DMS 273 treated with DMSO at 0.1 percent for 48 hours (cell line): ENCODE measurements around the gene LINGO1.

Experiments used
- DNase-seq: peaks from one replicate; lab custom pipeline; 2025; lab: John Stamatoyannopoulos, UW

Gene LINGO1

DNA sequence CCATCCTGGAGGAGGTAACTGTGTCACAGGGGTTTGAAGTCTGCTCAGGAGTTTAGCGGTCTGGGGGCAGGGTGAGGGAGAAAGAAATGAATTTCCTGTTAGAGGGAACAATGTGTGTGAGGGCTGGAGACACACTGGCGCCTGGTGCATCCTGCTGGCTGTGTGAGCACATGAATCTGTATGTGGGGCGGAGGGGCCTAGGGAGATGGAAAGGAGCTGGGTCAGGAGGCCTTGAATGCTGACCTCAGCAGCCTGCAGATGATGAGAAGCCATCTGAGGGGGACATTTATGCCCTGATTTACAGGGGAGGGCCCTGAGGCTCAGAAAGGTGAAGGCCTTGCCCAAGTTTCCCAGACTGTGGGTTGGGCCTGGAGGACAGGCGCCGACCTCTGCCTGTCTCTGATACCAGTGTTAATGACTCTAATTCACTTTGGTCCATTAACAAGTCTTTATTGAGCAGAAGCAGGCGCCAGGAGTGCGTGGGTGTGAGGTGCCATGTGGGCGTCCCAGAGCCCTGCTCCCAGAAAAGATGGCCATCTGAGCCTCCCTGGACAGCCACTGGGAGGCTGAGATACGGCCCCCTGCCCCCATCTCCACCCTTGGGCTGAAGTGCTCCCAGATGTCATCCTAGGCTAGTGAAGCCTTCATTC is 34.8 kb downstream of the LINGO1 start:
- DNase-seq, result no peak

DNA sequence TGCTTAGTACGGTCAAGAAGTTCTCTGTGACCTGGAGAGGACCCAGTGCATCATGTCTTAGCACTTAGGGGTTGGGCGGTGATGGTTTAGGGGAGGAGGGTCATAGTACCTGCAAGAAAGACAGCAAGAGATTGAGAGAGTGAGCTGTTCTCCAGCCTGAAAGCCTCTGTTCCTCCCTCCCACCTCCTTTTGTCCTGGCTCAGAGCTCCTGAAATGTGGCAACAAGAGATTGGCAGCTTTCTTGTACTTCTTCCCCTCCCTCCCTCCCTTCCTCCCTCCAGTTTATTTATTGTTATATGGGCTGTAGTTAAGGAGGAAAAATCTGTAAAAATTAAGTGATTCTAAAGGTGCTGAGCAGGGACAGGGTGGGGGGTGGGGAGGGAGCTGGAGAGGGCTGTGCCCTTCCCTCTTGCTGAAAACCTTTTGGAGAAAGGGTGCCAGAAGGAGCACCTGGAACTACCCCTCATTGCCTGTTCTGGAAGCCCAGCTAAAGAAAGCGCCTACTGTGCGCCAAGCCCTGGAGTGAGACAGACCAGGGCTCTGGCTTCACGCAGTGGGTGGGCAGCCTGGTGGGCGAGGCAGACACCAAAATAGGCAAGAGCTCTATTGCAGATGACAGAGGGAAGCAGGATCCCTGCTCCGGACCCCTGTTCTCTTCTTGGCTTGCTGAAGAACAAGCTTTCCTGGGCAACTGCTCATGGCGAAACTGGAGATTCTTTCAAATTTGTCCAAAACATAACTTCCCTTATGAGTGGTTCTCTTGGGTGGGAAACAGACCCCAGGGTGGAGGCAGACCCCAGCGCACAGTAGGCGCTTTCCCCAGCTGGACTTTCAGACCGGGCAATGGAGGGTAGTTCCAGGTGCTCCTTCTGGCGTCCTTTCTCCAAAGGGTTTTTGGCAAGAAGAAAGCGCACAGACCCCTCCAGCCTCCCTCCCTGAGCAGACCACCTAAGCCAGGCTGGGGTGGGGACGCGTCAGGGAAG is 35.6 kb downstream of the LINGO1 start:
- no peak for DNase-seq

DNA sequence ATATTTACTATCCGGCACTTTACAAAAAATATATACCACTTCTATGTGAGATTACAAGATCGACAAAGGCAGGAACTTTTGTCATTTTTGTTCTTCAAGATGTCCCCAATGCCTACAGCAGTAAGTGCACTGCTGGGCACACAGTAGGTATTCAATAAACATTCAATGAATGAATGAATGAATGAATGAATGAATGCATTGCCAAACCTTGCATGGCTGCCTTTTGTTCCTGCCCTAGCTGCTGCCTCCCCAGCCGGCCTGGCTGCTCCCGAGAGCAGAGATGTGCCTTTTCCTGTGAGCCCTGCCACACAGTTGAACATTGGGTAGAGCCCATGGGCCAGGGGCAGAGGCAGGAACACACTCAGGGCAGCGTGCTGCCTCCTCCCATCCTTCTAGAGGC is 37.5 kb downstream of the LINGO1 start:
- no peak for DNase-seq

DNA sequence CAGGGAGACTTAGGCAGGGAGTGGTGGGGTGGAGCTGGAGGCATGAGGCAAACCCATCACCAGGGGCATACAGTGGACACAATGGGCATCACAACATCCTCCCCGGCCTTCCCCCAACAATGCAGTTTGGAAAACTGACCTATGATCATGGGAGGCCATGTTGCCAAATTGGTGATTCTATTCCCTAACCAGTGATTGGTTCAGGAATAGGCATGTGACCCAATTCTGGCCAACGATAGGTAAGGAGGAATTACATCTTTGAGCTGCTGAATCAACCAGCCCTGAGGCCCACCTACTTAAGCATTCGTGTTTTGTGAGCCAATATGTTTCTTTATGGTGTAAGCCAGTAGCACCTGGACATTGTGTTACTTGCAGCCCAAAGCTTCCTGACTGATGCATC is 40.0 kb downstream of the LINGO1 start:
- no peak for DNase-seq

DNA sequence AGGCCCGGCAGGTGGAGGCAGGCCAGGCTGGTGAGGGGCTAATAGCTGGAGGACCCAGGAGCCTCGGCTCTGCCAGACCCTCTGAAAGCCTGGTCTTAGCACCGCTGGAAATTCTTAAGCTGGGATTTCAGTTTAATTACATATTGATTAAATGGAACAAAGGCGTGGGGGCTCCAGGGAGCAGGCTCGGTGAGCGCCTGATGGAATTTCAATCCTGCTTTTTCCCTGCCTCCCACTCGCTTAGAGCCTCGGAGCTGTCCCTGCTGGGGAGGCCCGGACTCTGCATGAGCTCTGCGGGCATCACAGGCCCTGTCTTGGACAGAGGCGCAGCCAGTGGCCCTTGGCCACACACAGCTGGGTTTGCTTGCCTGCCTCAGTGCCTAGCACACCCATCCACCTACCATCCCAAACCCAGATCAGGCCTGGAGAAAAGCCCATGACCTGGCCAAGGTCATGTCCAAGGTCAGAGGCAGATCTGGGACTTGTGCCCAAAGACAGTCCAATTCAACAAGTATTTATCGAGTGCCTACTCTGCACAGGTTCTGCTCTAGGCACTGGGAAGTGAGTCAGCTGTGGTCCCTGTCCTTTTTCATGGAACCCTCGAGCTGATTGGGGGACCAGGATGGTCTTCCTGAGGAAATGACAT is 40.6 kb downstream of the LINGO1 start:
- no peak for DNase-seq

DNA sequence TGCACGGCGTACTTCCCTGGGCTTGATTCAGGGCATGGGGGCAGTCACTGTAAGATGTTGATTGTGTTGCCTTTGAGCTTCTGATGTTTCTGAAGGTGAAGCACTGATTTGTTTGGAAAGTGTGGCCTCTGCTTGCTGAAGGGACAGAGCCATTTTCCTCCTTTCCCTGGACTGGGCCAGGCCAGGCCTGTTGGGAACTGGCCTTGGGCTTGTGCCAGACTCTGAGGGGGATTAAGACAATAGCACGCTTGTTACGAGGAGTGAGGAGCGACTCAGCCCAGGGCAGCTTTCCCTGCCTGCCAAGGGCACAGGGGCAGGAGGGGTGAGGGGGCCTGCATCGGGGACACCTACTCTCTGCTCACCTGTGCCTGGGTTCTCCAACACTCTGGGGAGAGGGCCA is 42.9 kb downstream of the LINGO1 start:
- DNase-seq, result no peak

DNA sequence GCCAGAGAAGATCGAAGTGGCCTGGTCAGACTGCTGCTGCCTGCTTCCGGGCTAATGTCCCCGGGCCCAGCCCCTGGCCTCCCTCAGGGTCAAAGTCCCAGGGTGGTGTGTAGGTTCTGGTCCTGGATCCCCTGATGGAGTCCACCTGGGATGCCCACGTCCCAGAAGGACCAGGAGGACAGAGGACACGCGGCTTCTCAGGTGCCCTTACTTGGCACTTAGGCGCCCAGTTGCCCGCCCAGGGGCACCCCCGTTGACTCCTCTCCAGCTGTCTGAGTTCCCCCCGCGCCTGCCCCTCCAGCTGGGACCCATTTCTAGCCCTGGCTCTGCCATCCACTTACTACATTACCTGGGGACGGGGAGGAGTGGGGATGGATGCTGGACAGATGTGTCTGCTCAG is 44.6 kb downstream of the LINGO1 start:
- no peak for DNase-seq

DNA sequence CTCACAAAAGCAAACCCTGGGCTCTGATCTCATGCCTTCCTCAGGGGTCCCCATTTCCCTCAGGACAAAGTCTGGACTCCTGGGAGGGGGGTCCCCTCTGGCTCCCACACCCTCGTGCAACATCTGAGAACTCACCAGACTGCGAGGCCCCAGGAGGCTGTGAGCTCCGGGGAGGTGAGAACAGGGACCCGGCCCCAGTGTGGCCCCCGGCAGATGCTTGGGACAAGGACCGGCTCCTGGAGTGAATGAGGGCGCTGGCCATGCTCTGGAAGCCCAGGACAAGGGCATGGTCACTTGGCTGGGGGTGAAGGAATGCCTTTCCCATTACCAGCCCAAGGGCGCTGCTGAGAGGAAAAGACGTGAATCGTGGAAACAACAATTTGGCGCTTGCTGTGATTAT is 48.0 kb downstream of the LINGO1 start:
- no peak for DNase-seq

DNA sequence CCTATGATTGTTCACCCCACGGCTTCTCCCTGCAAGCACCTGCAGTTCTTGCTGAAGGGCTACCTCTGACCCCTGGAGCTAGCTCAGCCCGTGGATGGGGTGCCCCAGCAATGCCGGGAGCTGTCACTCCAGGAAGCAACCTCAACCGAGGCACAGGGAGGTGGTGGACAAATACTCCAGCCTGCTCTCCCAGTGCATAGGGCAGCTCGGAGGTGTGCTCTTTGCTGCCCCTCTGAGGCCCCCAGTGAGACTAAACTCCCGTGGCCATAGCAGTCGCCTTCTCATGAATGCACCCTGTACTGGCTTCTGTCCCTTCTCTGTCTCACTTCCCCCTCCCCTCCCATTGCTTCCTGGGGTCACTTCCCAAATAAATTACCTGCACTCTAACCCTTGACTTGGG is 48.5 kb downstream of the LINGO1 start:
- DNase-seq, result no peak

DNA sequence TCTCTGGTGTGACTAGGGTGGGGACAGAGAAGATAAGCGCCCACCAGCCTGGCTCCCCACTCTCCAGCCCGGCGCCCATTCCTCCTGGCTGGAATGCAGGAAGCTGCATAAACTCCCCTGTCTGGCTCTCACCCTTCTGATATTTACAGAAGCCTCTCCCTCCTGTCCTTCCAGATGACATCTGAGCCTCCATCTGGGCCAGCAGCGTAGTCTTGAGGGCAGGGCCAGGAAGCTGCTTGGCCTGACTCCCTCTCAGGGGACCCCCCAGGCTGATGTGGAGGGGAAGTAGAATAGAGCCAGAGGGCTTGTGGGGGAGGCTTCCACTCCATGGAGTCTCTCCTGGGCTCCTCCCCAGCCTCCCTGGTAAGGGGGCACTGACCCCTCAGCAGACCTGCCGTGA is 49.9 kb downstream of the LINGO1 start:
- no peak for DNase-seq

DNA sequence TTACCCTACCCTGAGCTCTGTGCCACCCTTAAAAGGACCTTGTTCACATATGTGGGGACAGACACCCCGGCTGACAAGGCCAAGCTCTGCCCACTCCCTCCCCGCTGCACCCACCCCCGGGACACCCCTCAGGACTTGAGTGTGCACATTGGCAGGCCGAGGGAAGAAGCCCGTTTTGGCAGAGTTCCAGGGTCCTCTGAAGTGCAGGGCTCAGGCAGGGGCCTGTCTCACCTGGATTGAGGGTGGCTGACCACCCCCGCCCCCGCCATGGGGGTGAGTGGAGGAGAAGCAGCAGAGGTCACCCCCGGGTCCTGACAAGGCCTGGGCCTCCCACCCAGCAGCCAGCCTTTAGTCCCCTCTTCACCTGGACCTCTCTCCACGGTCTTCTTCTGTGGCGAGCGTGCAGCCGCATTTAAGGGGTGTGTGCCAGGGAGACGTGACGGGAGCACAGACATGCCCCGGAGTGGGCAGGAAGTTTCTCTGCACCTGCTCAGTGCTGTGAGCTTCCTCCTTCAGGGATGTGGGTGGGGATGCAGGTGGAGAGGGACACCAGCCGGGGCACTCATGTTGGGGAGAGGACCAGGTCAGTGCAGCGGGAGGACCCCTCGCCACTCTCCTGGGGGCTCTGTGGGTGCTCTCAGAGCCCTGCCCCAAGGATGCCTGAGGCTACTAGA is 50.7 kb downstream of the LINGO1 start:
- DNase-seq, result no peak

DNA sequence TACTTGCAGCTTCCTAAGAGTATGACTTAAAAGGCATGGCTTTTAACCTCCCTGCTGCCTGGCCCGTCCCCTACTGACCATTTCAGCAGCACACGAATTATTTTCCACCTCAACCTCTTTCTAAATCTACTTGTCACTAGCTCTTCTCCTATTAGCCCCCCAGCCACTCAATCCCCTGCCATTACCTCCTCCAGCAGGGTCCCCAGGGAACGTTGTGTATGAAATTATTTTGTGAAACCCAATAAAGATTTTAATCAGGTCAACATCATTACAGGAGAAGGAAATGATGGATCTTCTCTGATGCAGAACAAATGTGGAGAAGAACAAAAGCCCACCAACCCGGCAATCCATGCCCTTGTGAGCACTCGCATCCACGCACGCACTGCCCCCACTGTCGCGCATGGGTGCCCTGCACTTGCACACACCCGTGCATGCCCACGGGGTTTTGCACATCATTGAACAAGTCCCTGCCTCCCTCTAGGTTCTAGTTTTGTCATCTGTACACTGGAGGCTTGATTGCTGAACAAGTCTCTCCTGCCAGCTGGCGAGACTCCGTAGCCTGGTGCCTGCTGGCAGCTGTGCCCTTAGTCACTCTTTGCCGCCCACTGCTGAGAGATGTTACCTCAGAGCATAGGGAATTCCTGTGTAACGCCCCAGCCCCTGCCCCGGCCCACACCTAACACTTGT is 51.6 kb downstream of the LINGO1 start:
- DNase-seq, result peak; percentile 31

DNA sequence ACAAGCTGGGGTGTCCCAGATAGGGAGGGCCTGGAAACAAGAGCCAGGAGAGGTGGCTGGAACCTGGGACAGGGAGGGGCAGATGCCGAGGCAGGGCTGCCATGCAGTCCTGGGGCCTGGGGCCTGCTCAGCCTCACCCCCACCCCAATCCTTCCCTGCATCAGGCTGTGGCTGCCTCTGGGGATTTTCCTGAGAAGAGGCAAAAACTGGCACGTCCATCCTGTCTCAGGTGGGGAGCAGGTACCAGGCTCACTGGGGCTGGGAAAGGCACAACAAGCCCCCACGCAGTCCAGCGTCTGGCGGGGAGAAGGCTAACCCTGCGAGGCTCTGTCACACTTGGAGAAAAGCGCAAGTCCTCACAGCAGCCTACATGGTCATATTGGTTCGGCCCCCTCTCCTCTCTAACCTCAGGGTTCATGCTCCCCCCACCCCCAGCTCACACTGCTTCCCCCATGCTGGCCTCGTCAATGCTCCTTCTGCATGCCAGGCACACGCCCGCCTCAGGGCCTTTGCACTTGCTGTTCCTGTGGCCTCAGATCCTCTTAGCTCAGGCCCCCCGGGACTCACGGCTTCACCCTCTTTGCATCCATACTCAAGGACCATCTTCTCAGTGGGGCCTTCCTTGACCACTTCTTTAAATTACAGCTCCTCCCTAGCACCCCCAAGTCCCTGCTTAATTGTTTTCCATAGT is 53.1 kb downstream of the LINGO1 start:
- no peak for DNase-seq

DNA sequence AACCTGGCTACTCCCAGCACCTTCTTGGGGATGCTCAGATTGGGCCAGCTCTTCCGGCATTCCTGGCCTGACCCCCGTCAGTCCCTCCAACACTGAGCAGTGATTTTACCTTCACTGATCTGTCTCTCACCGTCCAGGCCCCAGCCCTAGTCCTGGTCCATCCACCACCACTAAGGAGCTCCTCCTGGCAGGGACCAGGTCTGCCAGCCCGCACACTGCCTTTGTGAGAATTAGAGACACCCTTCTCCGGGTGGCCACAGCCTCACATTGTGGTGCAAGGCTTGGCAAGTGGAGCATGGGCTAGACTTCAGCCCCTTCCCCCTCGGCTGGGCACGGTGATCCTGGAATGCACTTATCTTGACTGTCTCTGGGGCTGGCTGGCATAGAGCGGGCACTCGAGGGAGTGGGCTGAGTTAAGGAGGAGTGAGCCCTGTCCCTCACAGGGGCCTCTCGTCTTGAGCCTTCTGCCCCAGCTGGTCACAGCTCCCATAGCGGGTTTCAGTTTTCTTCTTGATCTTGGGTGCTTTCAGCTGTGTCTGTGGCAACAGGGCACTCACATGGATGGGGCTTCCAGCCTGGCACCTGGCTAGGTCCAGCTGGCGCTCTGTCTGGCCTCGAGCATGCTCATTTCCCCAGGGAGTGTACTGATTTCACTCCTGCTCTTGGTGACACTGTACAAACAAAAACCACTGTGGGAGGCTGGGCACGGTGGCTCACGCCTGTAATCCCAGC is 53.9 kb downstream of the LINGO1 start:
- peak; percentile 18 for DNase-seq

DNA sequence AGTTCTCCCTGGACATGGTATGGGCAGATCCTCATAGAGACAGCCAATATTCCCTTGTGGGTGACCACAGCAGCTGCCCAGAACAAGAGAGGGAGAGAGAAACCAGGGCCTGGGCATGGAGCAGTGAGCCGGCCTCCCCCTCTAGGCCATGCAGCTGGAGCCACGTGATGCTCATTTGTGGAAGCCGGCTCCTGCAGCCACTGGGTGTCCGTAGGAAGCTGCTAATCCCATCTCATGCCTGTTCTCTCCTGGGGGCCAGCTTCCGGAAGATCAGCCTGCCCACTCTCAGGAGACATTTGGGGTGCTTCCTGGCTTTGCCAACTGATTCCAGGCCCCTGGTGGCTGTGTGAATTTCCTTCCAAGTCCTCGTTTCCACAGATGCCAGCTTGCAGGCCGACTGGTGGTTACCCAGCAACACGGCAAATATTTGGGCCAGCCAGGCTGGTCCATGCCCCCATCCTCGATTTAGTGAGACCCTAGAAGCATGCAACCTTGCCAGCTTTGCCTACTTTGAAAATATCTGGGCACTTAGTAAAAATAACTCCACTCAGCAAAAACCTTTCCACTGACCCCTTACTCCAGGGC is 55.3 kb downstream of the LINGO1 start:
- DNase-seq, result no peak

DNA sequence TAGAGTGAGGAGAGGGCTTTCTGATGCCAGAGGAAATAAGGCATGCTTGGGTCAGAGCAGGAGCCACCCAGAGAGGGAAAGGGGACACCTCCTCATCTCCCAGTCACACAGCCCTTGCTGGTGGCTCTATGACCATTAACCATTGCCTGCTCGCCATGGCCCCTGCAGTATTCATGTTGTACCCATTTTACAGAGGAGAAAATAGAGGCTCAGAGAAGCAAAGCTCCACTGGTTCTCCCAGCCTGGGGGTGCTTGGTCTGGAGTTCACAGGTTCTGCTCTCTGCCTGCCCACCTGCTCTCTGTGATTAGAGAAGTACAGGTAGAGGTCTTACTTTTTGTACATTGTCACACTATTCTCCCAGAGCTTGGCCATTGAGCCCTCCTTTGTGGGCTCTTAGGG is 56.2 kb downstream of the LINGO1 start:
- DNase-seq, result no peak

DNA sequence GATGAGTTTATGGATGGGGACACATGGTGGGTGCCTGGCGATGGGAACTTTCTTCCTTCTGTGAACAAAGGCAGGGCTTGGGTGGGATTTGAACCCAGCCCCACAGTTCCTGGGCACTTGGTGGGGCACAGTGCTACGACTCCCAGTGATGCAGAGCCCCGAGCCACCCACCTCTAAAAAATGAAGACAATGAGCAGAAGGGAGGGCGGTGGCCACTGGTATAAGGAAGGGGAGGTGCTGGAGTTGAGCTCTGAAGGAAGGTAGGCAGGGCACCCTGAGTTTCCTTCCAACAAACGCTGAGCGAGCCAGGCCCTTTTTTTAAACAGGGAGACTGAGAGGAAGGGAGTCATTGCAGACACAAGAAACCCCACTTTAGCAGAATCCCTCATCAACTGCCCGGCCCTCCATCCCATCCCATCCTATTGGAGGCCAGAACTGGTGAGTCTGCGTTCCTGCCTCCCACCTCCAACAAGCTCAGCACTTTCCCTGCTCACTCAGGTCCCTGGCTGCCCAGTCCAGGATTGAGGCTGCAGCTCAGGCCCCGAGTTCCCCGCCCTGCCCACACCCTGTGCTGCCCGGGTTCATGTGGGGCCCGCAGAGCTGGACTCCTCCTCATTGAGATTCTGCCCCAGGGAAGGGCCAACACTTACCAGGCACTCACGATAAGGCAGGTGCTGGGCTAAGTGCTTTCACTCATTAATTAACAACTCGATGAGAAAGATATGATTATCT is 57.3 kb downstream of the LINGO1 start:
- DNase-seq, result no peak

DNA sequence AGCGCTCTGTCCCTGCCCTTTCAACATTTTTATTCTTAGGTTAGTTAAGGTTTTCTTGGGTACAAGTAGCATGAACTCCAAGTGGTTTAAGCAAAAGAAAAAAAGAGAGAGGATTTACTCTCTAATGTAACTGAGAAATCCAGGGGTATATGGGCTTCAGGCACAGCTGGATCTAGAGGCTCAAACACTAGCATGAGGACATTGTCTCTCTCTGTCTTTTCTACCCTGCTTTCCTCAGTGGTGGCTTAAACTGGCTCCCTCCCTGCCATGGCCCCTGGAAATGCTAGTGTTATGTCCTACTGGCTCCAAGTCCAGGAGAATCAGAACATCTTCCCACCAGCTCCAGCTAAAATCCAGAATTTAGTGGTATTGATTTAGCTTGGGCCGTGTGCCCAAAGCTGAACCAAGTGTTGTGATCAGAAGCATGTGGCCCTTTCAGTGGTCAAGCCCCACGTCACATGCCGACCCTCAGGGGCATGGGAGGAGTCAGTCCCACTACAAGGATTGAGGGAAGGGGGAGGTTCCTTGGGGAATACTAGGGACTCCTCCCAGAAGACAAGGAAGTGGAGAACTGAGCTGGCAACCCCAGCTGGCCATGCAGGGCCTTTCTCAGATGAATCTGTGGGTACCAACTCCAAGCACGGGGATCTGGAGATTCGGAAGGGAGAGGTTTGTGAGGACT is 58.0 kb downstream of the LINGO1 start:
- DNase-seq, result no peak

DNA sequence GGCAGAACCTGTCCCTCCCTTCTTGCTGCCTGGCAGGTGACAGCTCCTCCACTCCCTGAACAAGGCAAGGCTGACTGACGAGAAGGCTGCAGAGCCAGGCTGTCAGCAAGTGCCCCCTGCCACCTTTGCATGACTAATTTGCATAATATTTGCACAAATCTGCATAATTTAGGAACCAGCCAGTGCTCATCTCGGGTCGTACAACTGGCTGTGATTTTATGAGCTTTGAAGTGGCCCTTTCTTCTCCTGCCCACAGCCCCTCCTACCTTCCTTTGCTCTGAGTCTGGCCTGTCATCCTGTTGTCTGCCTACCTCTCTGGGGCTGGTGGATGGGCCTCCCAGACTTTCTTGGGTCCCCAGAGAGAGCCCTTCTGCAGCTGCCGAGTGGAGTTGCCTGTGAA is 58.9 kb downstream of the LINGO1 start:
- DNase-seq, result no peak
